ENCODE results near the gene SMAD6. TPM values are rescaled to one million over a fixed set of nuclear protein-coding genes. Genes with fewer than 3 reads are reported as not detected.
"Not testable (repeated sequence)": the region's sequence is repeated elsewhere in the genome, so short reads cannot be mapped to it uniquely, and the experiment has no call there.

SMAD6 gene
- polyA plus RNA-seq, 3 donors: 25.6 to 41.7 (median 39.7) TPM

DNA sequence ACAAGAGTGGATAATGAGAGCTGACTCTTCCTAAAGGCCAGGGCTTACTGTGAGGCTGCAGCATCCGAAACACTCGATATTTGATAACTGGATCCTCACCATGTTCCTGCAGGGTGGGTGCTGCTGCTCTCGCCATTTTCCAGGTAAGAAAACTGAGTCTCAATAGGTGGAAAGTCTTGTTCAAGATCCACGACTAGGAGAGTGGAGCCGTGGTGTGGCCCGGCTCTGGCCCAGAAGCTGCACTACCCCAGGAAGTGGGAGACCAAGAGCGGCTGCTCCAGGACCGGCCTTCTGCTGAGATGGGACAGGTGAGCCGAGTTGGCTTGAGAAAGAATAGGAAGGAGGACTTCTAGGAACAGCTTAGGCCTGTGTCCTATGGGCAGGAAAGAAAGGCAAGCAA, 121.6 kb downstream of the SMAD6 start:
- no peak for DNase-seq (ENCODE audit: extremely low read depth in 1 of 11, low read depth in 9 of 11, low spot score in 4 of 11)

DNA sequence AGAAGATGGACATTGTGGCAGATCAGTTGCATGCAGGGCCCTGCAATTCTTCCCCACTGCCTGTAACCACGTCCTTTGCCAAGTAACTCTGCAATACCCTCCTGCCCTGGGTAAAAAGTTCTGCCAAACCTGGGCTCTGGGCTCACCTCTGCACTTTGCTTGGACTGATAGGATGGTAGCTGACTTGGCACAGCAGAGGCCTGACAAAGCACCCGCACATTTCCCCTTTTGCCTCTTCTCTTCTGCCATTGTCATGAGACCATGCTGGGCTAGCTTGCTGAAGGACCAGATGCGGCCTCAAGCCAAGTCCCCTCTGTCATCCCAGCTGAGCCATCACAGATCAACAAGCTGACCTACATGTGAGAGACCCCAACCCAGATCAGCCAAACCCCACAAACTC, 122.4 kb downstream of the SMAD6 start:
- no peak for DNase-seq (ENCODE audit: extremely low read depth in 1 of 11, low read depth in 9 of 11, low spot score in 4 of 11)

GRCh38 chr15:66825139-66825538, 123.1 kb downstream of the SMAD6 start:
- no peak for DNase-seq (ENCODE audit: extremely low read depth in 1 of 11, low read depth in 9 of 11, low spot score in 4 of 11)

- DNase-seq (ENCODE audit: extremely low read depth in 1 of 11, low read depth in 9 of 11, low spot score in 4 of 11): no peak
Observed at GRCh38 chr15:66825731-66826130, 123.7 kb downstream of the SMAD6 start.

DNA sequence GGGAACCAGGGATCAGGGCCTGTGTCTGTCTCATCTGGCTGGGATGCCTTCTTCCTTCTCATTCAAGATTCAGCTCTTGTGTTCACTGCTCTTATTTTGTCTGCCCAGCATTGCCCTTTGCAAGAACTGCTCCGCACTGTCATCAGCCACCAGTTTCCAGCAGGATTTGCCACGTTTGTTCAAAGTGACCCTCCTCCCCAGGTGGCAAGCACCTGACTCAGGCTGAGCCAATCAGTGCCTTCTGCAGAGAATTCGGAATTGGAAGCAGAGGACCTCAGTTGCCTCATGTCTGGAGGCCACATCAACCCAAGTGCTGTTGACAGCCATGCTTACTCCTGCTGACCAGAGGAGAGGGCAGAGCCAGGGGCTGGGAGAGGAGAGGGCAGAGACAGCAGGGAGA, 124.5 kb downstream of the SMAD6 start:
- no peak for DNase-seq (ENCODE audit: extremely low read depth in 1 of 11, low read depth in 9 of 11, low spot score in 4 of 11)

DNA sequence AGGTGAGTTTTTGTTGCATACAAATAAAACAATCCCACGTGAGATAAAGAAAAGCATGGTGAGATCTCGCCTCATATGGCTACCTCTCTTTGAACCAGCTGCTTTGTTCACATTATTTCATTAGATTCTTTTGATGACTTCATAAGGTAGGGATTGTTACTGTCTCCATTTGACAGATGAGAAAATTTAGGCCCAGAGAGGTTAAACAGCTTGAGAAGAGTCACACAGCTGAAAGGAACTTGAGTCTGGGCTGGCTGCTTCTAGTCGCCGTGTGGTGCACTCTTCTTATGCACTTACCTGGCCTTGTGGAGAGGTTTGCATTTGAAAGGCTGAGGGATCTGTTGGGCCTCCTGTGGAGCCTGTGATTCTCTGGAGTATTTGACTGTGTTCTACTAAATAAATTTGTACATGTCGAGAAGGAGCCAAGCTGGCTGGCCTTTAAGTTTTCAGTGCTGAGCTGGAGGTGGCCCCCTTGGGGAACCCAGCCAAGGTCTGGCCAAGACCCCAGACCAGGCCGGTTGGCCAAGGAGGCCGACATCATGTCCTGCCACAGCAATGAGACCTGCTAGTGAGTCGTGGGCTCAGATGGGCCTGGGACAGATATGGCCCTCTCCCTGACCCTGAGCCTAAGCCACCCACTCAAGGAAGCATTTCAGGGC, 125.1 kb downstream of the SMAD6 start:
- DNase-seq (ENCODE audit: extremely low read depth in 1 of 11, low read depth in 9 of 11, low spot score in 4 of 11): no peak

GRCh38 chr15:66827698-66828055, 125.6 kb downstream of the SMAD6 start:
- DNase-seq (ENCODE audit: extremely low read depth in 1 of 11, low read depth in 9 of 11, low spot score in 4 of 11): no peak

- not testable (repeated sequence) for DNase-seq (ENCODE audit: extremely low read depth in 1 of 11, low read depth in 9 of 11, low spot score in 4 of 11)
Observed at GRCh38 chr15:66828817-66829541, 126.9 kb downstream of the SMAD6 start.

- DNase-seq (ENCODE audit: extremely low read depth in 1 of 11, low read depth in 9 of 11, low spot score in 4 of 11): no peak
Observed at GRCh38 chr15:66829551-66830121, 127.6 kb downstream of the SMAD6 start.

DNA sequence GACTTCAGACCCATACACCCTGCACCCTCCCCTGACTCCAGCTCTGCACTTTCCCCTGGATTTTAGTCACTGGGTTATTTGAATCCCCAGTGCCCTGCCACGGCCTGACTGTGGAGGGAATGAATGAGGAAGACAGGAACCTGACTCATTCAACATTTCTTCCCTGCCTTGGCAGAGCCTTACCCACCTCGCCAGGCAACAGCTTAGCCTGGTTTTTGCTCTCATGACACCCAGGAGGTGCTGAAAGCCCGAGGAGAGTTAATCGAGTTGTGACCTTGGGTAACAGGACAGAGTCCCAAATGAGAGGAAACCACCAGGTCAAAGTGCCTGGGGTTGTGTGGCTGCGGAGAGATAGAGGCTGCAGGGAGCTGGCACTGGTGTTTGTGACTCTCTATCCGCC, 128.3 kb downstream of the SMAD6 start:
- DNase-seq (ENCODE audit: extremely low read depth in 1 of 11, low read depth in 9 of 11, low spot score in 4 of 11): no peak

GRCh38 chr15:66830823-66831222, 128.8 kb downstream of the SMAD6 start:
- DNase-seq (ENCODE audit: extremely low read depth in 1 of 11, low read depth in 9 of 11, low spot score in 4 of 11): no peak

DNA sequence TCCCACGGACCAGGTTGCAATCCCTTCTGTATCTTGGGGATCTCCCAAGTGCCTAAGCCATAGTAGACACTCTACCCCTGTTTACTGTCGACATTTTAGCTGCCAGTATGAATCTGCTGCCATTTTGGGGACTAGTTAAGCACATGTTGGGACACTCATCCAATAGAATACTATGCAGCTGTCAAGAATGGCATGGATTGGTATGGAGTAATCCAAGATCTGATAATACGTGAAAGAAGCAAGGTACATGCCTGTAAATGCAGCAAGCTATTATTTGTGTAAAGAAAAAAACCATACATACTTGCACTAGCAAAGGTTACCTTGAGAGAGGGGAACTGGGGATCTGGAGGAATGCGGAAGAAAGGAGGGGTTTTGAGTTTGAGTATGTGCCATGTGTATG, 129.3 kb downstream of the SMAD6 start:
- no peak for DNase-seq (ENCODE audit: extremely low read depth in 1 of 11, low read depth in 9 of 11, low spot score in 4 of 11)

DNA sequence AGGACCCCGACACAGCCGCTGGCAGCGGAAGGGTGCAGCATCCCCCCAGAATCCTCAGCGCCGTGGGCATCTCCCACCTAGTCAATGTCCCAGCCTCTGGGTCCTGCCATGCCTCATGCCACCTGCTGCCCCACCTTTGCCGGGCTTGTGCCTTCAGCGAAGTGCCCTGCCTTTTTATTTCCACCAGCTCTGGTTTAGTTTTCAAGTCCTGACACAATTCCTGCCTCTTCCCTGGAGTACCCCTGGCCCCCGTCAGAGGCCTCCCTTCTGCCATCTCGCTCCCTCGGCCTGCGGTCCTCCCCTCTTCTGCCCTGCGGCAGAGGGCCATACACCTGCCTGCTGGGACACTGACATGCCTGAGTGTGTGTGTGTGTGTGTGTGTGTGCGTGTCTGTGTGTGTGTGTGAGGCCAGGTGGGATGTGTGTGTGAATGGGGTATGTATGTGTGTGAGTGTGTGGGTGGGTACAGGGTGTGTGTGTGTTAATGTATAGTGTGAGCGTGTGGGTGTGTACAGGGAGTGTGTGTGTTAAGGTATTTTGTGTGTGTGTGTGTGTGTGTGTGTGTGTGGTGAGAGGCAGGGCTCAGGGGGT, 129.9 kb downstream of the SMAD6 start:
- DNase-seq (ENCODE audit: extremely low read depth in 1 of 11, low read depth in 9 of 11, low spot score in 4 of 11): no peak

Other genes starting within 250 kb of the SMAD6 start
- 10 to 100 TPM; 32.5 to 45.4 (median 38.4) TPM for gene SNAPC5, start 204.5 kb upstream of the SMAD6 start, polyA plus RNA-seq (ENCODE audit: insufficient read length in 3 of 3)
- 1,000 to 10,000 TPM; 3,551 to 3,829 (median 3,692) TPM for gene RPL4, start 197.4 kb upstream of the SMAD6 start, polyA plus RNA-seq (ENCODE audit: insufficient read length in 3 of 3)
- gene ZWILCH, start 196.9 kb upstream of the SMAD6 start, polyA plus RNA-seq (ENCODE audit: insufficient read length in 3 of 3): 10 to 100 TPM; 25.2 to 31.2 (median 28.4) TPM
- under 1 TPM; 0.22 to 0.41 (median 0.33) TPM for gene LCTL, start 136.2 kb upstream of the SMAD6 start, polyA plus RNA-seq (ENCODE audit: insufficient read length in 3 of 3)

Measured in renal cortex interstitium (tissue), 11 donors.